RWPE1 (cell line): ENCODE data around the gene PCDH9.

Source experiments
- CTCF ChIA-PET: fragments of 350-600 bp; sonication (Branson Sonifier 250); formaldehyde crosslinking; extraction: SDS; loops from one replicate; lab custom pipeline; 2021; lab: Yijun Ruan, JAX
- POLR2A ChIA-PET: fragments of 400-600 bp; formaldehyde crosslinking; extraction: SDS; loops from one replicate; lab custom pipeline; 2020; ENCODE audit warnings: antibody characterized with exemption; ENCODE audit not compliant: low non-redundant PET; lab: Yijun Ruan, JAX
- DNase-seq: peaks from one replicate; pipeline ENCODE4 v3.0.0; 2012; ENCODE audit warnings: low spot score
- H3K27ac ChIP-seq: fragments of 450-650 bp; 2 replicates; pipeline ENCODE4 v1.5.1; 2017
- TF ChIP-seq, protein P1 (sequence below): fragments of 450-650 bp; conservative IDR thresholded peaks from 2 replicates; pipeline ENCODE4 v1.5.1; 2017; ENCODE audit warnings: low read depth, mild to moderate bottlenecking

Gene PCDH9

DNA sequence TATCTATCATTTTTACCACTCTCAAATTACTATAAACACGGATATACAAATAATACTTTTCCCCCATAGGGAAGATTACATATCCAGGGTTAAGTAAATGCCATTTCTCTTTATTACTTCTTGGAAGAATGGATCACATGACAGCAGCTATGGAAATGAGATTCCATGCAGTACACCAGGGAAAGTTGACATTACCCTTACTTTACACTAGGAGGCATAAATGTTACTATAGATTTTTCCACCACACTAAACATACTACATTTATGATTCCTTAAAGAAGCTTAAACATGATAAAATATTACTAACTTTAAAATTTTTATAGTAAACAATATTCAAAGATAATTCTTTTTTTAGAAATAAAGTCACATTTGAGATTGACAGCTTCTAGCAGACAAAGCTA is 611.4 kb downstream of the PCDH9 start:
- TF ChIP-seq, protein P1, sequence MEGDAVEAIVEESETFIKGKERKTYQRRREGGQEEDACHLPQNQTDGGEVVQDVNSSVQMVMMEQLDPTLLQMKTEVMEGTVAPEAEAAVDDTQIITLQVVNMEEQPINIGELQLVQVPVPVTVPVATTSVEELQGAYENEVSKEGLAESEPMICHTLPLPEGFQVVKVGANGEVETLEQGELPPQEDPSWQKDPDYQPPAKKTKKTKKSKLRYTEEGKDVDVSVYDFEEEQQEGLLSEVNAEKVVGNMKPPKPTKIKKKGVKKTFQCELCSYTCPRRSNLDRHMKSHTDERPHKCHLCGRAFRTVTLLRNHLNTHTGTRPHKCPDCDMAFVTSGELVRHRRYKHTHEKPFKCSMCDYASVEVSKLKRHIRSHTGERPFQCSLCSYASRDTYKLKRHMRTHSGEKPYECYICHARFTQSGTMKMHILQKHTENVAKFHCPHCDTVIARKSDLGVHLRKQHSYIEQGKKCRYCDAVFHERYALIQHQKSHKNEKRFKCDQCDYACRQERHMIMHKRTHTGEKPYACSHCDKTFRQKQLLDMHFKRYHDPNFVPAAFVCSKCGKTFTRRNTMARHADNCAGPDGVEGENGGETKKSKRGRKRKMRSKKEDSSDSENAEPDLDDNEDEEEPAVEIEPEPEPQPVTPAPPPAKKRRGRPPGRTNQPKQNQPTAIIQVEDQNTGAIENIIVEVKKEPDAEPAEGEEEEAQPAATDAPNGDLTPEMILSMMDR, result peak; percentile 40
- H3K27ac ChIP-seq, result no peak overlapping the region
- POLR2A ChIA-PET, result no interaction called here
- CTCF ChIA-PET, result interaction anchor here (0.5 to 1.3 kb wide), 6 partner anchors 10 to 605 kb away, joined by 3 to 7 read pairs (median 3); no protein-coding TSS in a partner anchor
- peak; percentile 38 for DNase-seq

- no peak overlapping the region for H3K27ac ChIP-seq
- TF ChIP-seq, protein P1, result no peak
- ChIA-PET CTCF (no interaction called here), POLR2A (no interaction called here)
- DNase-seq, result no peak
Observed at GRCh38 chr13:66617786-66618185, 612.4 kb downstream of the PCDH9 start.

- DNase-seq, result no peak
- CTCF ChIA-PET, result no interaction called here
- H3K27ac ChIP-seq, result no peak overlapping the region
- POLR2A ChIA-PET, result no interaction called here
- TF ChIP-seq, protein P1, result no peak
Observed at GRCh38 chr13:66612983-66613382, 617.2 kb downstream of the PCDH9 start.

- DNase-seq, result no peak
- POLR2A ChIA-PET, result no interaction called here
- CTCF ChIA-PET, result no interaction called here
- H3K27ac ChIP-seq, result no peak overlapping the region
- TF ChIP-seq, protein P1, result no peak
Observed at GRCh38 chr13:66586489-66586888, 643.6 kb downstream of the PCDH9 start.

GRCh38 chr13:66585669-66586203 is 644.4 kb downstream of the PCDH9 start:
- POLR2A ChIA-PET, result no interaction called here
- CTCF ChIA-PET, result no interaction called here
- TF ChIP-seq, protein P1, result no peak
- no peak for DNase-seq
- H3K27ac ChIP-seq, result no peak overlapping the region

GRCh38 chr13:66581675-66582074 is 648.5 kb downstream of the PCDH9 start:
- no peak for DNase-seq
- TF ChIP-seq, protein P1, result no peak
- CTCF ChIA-PET, result no interaction called here
- POLR2A ChIA-PET, result no interaction called here
- no peak overlapping the region for H3K27ac ChIP-seq
